Measurements from ENCODE around the gene TMEM106C.

The TMEM106C gene

DNA sequence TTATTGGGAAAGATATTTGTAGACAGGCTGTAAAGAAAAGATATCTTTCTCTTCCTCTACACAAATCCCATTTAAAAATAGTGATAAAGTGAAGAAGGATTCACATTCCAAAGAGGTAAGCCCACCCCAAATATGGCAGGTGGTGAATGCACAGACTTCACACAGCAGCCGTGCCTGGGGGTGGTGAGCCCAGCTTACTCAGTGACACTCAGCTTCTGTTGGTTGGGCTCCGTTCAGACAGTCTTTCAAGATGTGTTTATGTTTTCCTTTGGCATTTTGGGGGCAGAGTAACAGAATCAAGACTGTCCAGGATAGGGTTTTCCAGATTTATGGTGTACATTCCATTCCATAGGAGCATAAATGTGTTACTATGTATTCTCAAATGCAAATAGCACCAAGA, 45.0 kb downstream of the TMEM106C start:
- TF ChIP-seq TAF1 (IDR thresholded peaks at IDR 0.05; ENCODE audit: borderline replicate concordance, insufficient read depth, low read length) (no peak), SIN3A (IDR thresholded peaks at IDR 0.05; ENCODE audit: borderline replicate concordance, insufficient read depth, low read length) (no peak), POLR2AphosphoS5 (IDR thresholded peaks at IDR 0.05; ENCODE audit: low read depth, low read length) (no peak), FOXP2 (optimal IDR thresholded peaks at IDR 0.05; ENCODE audit: borderline replicate concordance, extremely low read depth, extremely low read length, insufficient read depth) (no peak)
- TF ChIP-seq, protein P1, sequence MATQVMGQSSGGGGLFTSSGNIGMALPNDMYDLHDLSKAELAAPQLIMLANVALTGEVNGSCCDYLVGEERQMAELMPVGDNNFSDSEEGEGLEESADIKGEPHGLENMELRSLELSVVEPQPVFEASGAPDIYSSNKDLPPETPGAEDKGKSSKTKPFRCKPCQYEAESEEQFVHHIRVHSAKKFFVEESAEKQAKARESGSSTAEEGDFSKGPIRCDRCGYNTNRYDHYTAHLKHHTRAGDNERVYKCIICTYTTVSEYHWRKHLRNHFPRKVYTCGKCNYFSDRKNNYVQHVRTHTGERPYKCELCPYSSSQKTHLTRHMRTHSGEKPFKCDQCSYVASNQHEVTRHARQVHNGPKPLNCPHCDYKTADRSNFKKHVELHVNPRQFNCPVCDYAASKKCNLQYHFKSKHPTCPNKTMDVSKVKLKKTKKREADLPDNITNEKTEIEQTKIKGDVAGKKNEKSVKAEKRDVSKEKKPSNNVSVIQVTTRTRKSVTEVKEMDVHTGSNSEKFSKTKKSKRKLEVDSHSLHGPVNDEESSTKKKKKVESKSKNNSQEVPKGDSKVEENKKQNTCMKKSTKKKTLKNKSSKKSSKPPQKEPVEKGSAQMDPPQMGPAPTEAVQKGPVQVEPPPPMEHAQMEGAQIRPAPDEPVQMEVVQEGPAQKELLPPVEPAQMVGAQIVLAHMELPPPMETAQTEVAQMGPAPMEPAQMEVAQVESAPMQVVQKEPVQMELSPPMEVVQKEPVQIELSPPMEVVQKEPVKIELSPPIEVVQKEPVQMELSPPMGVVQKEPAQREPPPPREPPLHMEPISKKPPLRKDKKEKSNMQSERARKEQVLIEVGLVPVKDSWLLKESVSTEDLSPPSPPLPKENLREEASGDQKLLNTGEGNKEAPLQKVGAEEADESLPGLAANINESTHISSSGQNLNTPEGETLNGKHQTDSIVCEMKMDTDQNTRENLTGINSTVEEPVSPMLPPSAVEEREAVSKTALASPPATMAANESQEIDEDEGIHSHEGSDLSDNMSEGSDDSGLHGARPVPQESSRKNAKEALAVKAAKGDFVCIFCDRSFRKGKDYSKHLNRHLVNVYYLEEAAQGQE (IDR thresholded peaks at IDR 0.05; ENCODE audit: insufficient read depth in 1 of 2, low read depth in 2 of 2, low read length in 2 of 2): no peak

DNA sequence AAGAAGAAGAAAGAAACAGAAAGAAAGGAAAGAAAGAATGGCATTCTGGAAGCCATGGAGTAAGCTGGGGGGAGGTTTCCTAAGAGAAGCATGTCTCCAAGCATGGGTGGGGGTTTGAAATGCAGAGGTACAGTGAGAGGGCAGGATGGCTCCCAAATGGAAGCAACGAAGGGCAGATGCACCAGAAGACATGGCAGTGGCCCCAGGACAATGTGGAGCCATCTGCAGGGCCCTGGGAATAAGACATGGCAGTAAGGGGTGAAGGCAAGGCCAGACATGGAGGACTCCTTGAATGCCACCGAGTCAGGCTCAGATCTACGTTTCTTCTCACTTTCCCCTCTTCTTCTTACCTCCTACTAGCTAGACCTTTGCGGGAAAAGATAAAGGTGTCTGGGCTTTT, 45.6 kb downstream of the TMEM106C start:
- TF ChIP-seq TAF1 (IDR thresholded peaks at IDR 0.05; ENCODE audit: borderline replicate concordance, insufficient read depth, low read length) (no peak), POLR2AphosphoS5 (IDR thresholded peaks at IDR 0.05; ENCODE audit: low read depth, low read length) (no peak), SIN3A (IDR thresholded peaks at IDR 0.05; ENCODE audit: borderline replicate concordance, insufficient read depth, low read length) (no peak)

DNA sequence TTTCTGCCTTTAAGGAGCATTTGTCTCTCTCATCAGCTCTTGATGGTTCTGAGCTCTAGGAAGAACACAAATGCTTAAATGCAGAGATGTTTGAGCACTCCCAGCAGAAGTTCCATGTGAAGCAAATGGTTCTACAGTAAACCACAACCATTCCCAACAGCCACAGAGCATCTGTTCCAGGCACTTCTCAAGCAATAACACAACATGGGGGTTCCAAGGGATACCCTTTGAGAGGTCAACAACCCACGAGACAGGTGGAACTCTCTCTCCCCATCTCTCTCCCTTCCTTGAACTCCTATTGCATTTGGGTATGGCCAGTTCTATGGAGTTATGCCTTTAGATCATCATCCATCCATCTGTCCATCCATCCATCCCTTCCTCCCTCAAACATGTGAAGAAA, 46.1 kb downstream of the TMEM106C start:
- no peak for TF ChIP-seq POLR2AphosphoS5 (IDR thresholded peaks at IDR 0.05; ENCODE audit: low read depth, low read length)
- TF ChIP-seq FOXP2 (optimal IDR thresholded peaks at IDR 0.05; ENCODE audit: borderline replicate concordance, extremely low read depth, extremely low read length, insufficient read depth): no peak
- TF ChIP-seq, protein P1 (IDR thresholded peaks at IDR 0.05; ENCODE audit: insufficient read depth in 1 of 2, low read depth in 2 of 2, low read length in 2 of 2): no peak
- no peak for TF ChIP-seq SIN3A (IDR thresholded peaks at IDR 0.05; ENCODE audit: borderline replicate concordance, insufficient read depth, low read length)
- no peak for TF ChIP-seq TAF1 (IDR thresholded peaks at IDR 0.05; ENCODE audit: borderline replicate concordance, insufficient read depth, low read length)

DNA sequence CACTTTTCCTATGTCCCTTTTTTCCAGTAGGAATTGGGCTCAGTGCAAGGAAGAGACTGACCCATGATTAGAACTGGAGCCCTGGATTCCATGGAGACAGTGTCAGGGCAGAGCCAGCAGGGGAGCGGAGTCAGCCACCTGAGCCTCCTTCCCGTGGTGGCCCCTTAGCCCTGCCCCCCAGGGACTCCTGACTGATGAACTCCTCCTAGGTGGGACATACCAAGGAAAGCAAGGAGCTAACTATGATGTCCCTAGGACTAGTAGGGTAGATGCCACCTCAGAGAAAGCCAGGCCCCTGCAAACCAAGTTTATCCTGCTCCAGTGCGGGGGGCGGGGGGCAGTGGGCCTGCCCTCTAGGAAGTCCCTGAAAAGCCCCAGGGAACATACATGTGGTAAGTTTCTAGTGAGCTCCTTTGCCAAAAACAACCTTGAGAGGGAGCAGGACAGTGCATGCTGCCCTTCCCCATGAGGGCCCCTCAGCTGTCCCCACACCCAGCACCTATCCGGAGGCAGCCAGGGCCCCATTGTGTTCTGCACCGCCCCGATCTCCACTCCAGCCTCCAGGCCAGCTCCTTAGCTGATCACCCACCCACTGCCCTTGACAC, 47.1 kb downstream of the TMEM106C start:
- TF ChIP-seq, protein P1 (IDR thresholded peaks at IDR 0.05; ENCODE audit: insufficient read depth in 1 of 2, low read depth in 2 of 2, low read length in 2 of 2): no peak
- TF ChIP-seq POLR2AphosphoS5 (IDR thresholded peaks at IDR 0.05; ENCODE audit: low read depth, low read length): no peak
- no peak for TF ChIP-seq FOXP2 (optimal IDR thresholded peaks at IDR 0.05; ENCODE audit: borderline replicate concordance, extremely low read depth, extremely low read length, insufficient read depth)
- no peak for TF ChIP-seq SIN3A (IDR thresholded peaks at IDR 0.05; ENCODE audit: borderline replicate concordance, insufficient read depth, low read length)
- TF ChIP-seq TAF1 (IDR thresholded peaks at IDR 0.05; ENCODE audit: borderline replicate concordance, insufficient read depth, low read length): no peak

DNA sequence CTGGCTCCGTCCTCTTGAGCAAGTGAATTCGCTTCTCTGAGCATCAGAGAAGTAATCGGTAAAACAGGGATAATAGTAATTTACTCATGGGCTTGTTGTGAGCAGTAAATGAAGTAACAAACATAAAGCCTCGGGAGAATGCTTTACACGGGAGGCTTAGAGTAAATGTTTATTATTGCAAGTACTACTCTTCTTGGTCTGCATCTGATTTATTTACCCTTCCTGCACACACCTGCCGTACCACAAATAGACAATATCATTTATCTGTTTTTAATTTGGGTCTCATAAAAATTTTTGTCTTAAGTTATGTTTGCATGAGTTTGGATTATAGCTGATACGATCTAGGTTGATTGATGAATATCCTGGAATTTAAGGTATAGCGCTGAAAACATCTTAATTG, 48.7 kb downstream of the TMEM106C start:
- TF ChIP-seq, protein P1 (IDR thresholded peaks at IDR 0.05; ENCODE audit: insufficient read depth in 1 of 2, low read depth in 2 of 2, low read length in 2 of 2): no peak
- TF ChIP-seq TAF1 (IDR thresholded peaks at IDR 0.05; ENCODE audit: borderline replicate concordance, insufficient read depth, low read length) (no peak), FOXP2 (optimal IDR thresholded peaks at IDR 0.05; ENCODE audit: borderline replicate concordance, extremely low read depth, extremely low read length, insufficient read depth) (no peak), POLR2AphosphoS5 (IDR thresholded peaks at IDR 0.05; ENCODE audit: low read depth, low read length) (no peak), SIN3A (IDR thresholded peaks at IDR 0.05; ENCODE audit: borderline replicate concordance, insufficient read depth, low read length) (no peak)

All from PFSK-1 (cell line).